Uterus (tissue), 2 donors: ENCODE data around the gene SMIM13.

Source experiments
- CTCF ChIP-seq, 4 experiments: fragments of 200-600 bp in 2 of 4; fragments of 450-650 bp in 2 of 4; sonication (generic) in 2 of 4; IDR thresholded peaks; one replicate each; pipeline ENCODE4 v1.5.1; 2016 to 2019; ENCODE audit warnings: antibody characterized with exemption in 4 of 4, mild to moderate bottlenecking in 2 of 4, moderate library complexity in 1 of 4
- POLR2A ChIP-seq, 2 donors: fragments of 450-650 bp; IDR thresholded peaks; one replicate each; pipeline ENCODE4 v1.6.1; 2016; ENCODE audit warnings: antibody characterized with exemption in 2 of 2, mild to moderate bottlenecking in 1 of 2, moderate library complexity in 1 of 2

- peak; percentile 80 to 92 (median 90) for TF ChIP-seq CTCF (IDR thresholded peaks at IDR 0.05)
- no peak for TF ChIP-seq POLR2A (IDR thresholded peaks at IDR 0.05)
Measured at GRCh38 chr6:11144393-11144851, 50.8 kb downstream of the SMIM13 start.
